GM06990 (cell line): ENCODE results near the gene TRPM8.

Experiments used
- DNase-seq: peaks from one replicate; pipeline ENCODE4 v3.0.0-alpha.2; 2011; ENCODE audit not compliant: insufficient read length; ENCODE audit errors: extremely low read depth
- H3K27me3 ChIP-seq: replicated peaks from 2 replicates; pipeline ENCODE4 v1.6.0; 2011; ENCODE audit warnings: low read length; ENCODE audit not compliant: control insufficient read depth, insufficient read depth
- H3K36me3 ChIP-seq: 2 replicates; pipeline ENCODE4 v1.5.1; 2011; ENCODE audit warnings: low read length; ENCODE audit not compliant: control insufficient read depth, insufficient read depth
- H3K4me3 ChIP-seq: replicated peaks from 2 replicates; pipeline ENCODE4 v1.5.1; 2011; ENCODE audit warnings: low read depth, mild to moderate bottlenecking, control low read depth, low read length
- TF ChIP-seq, protein P1 (sequence below): IDR thresholded peaks from 2 replicates; pipeline ENCODE4 v1.5.1; 2011; ENCODE audit warnings: low read length, control low read depth, mild to moderate bottlenecking, inconsistent platforms; ENCODE audit not compliant: insufficient read depth, poor library complexity, severe bottlenecking

Gene TRPM8

DNA sequence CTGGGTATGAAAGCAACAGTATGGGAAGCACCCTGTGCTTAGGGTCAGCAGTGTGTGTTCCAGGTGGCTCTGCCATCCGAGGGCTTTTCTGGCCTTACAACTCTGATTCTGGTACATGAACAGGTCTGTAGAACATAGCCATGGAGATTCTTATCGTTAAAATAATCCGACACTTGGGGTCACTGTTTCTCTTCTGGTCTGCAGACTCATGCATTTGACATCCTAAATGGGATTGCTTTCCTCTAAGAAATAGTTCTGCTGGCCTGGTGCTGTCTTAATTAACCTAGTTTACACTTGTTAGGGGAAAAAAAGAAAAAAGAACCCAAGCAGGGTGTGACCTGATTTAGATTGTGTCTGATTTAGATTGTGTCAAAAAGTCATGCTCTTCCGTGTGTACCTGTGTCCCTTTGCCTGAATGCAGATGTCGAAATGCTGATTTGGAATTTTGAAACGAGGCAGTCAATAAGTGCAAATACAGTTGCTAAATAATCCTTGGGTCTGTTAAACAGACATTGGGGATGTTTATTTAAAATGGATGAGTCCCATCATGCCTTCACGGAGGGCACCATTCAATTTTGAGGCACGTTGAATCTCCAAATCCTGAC is 59.6 kb downstream of the TRPM8 start:
- TF ChIP-seq, protein P1, sequence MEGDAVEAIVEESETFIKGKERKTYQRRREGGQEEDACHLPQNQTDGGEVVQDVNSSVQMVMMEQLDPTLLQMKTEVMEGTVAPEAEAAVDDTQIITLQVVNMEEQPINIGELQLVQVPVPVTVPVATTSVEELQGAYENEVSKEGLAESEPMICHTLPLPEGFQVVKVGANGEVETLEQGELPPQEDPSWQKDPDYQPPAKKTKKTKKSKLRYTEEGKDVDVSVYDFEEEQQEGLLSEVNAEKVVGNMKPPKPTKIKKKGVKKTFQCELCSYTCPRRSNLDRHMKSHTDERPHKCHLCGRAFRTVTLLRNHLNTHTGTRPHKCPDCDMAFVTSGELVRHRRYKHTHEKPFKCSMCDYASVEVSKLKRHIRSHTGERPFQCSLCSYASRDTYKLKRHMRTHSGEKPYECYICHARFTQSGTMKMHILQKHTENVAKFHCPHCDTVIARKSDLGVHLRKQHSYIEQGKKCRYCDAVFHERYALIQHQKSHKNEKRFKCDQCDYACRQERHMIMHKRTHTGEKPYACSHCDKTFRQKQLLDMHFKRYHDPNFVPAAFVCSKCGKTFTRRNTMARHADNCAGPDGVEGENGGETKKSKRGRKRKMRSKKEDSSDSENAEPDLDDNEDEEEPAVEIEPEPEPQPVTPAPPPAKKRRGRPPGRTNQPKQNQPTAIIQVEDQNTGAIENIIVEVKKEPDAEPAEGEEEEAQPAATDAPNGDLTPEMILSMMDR: peak; percentile 22

DNA sequence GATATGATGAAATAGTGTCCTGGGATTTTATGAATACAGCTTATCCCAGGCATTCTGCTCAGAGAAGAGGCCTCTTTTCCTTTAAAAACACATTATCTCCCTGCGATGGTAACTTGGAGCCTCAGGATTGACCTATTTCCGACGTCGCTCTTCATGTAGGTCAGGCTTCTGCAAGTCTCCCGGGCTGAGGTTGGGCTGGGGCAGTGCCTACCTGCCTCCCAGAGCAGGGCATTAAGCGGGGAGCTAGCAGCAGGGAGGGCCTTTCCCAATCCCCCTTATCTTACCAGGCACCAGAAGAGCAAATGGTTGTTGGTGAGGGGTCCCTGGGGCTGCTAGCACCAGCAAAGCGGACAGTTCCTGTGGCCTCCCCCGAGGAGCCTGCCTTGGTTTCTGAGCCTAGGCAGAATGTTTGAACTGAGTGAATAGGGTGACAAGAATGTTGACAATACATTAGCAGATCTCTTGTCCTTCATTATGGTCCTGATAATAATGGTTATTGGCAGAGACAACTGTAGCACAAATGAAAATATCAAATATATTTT is 60.2 kb downstream of the TRPM8 start:
- H3K36me3 ChIP-seq: no peaks in the 10 kb centered on the region
- TF ChIP-seq, protein P1: no peak
- DNase-seq: no peak

More for the DNA sequence above, 59.6 kb downstream of the TRPM8 start:
- no peaks in the 10 kb centered on the region for H3K36me3 ChIP-seq
- H3K27me3 ChIP-seq: no peaks in the 10 kb centered on the region; the same call in 1 of the 2 replicates
- H3K4me3 ChIP-seq: no peak overlapping the region
- no peak for DNase-seq

DNA sequence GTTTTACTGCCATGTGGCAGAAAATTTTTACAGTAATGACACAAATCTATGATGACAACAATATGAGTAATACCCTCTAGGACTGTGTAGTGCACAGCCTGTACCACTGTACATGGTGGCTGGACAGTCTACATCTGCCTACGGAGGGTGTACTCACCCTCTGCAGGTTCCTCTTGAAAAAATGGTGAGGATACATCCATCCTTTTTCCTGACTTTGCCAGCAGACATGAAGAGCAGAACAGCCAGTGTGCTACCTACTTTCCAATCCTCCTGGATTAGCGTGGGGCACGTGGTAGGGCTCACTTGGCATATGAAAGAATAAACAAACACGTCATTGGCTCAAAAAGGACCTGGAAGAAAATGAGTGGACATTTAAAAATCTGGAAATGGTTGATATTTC is 62.6 kb downstream of the TRPM8 start:
- Histone ChIP-seq H3K27me3 (no peaks in the 10 kb centered on the region; the same call in 1 of the 2 replicates), H3K4me3 (no peak overlapping the region), H3K36me3 (no peaks in the 10 kb centered on the region)
- no peak for DNase-seq
- TF ChIP-seq, protein P1: no peak

More for the DNA sequence above, 60.2 kb downstream of the TRPM8 start:
- H3K27me3 ChIP-seq: no peaks in the 10 kb centered on the region; the same call in 1 of the 2 replicates
- no peak overlapping the region for H3K4me3 ChIP-seq

DNA sequence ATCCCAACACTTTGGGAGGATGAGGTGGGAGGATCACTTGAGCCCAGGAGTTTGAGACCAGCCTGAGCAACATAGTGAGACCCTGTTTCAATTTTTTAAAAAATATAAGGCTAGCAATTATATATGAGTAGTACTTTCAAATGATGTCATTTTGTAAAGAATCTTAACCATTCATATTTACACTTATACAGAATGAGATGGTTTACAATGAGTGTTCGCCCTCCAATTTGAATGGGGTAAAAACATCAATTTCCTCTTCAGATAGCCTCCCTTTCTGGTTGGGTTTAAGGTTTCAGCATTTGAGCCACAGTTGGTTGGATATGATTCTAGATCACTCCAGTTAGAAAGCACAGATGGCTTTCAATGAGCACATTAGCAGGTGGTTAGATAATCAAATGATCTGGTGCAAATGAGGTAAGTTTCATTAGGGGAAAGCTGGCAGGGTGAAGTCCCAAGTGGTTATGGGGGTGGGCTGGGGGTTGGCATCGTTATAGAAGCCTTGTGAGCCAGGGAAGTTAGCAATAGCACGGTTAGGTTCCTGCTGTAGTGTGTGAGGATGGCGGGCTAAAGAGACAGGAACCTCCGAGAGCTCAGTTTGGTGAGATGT is 63.9 kb downstream of the TRPM8 start:
- no peak for DNase-seq

DNA sequence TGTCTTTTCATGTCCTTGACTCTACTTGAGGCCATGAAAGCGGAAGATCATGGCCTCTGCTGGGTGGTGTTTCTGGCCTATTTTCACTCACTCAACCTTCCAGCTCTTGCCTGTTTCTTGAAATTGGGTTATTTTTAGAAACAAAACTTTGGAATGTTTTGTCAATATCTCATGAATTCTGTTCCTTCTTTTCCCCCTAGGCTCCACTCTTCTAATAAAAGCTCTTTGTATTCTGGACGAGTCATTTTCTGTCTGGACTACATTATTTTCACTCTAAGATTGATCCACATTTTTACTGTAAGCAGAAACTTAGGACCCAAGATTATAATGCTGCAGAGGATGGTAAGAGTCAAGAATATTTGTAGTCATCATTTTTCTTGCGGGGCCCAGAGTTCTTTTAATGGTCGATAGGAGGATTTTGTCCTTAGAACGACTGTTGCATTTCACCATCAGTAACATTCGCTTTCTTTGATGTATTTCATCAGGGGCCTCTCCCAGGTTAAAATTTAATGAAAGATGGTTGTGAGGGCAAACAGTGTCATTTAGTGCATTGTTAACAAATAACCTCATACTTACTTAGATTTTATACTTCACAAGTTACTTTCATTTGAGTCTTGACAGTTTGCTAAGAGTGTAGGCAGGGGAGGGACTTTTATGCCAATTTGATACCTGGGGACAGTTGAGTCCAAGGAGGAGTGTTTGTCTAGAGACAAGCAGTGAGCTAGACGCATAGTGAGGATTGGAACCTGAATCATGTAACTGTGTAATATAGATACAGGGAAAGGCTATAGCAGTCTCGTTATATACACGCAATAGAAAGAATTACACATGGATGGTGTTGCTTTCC is 64.6 kb downstream of the TRPM8 start:
- TF ChIP-seq, protein P1: no peak
- H3K4me3 ChIP-seq: no peak overlapping the region
- H3K36me3 ChIP-seq: no peaks in the 10 kb centered on the region
- no peaks in the 10 kb centered on the region; the same call in 1 of the 2 replicates for H3K27me3 ChIP-seq
- no peak for DNase-seq

More for the DNA sequence above, 63.9 kb downstream of the TRPM8 start:
- Histone ChIP-seq H3K36me3 (no peaks in the 10 kb centered on the region), H3K4me3 (no peak overlapping the region), H3K27me3 (no peaks in the 10 kb centered on the region; the same call in 1 of the 2 replicates)
- TF ChIP-seq, protein P1: no peak
